CD4-positive, alpha-beta T cell (primary cell): Measurements from ENCODE around the gene FKBP15. TPM values are rescaled to one million over a fixed set of nuclear protein-coding genes. Genes with fewer than 3 reads are reported as not detected.
"Not testable (repeated sequence)": the region's sequence is repeated elsewhere in the genome, so short reads cannot be mapped to it uniquely, and the experiment has no call there.

Source experiments
- ATAC-seq: fragments of 200-7000 bp; cut with Tn5 transposase; one replicate; pipeline ENCODE4 v1.10.0; 2022; ENCODE audit warnings: mild to moderate bottlenecking; ENCODE audit not compliant: poor library complexity
- CTCF ChIA-PET: fragments of 350-600 bp; sonication (Branson Sonifier 250); formaldehyde crosslinking; loops from one replicate; lab custom pipeline; 2021; ENCODE audit warnings: antibody characterized with exemption, inconsistent platforms; lab: Charles Lee
- POLR2A ChIA-PET: fragments of 350-600 bp; sonication (Branson Sonifier 250); formaldehyde crosslinking; loops from one replicate; lab custom pipeline; 2021; ENCODE audit warnings: antibody characterized with exemption, inconsistent platforms; lab: Charles Lee
- DNase-seq, 14 experiments: peaks; one replicate each; pipeline ENCODE4 v3.0.0-alpha.2; 2013 to 2020; ENCODE audit warnings: mixed read lengths in 2 of 14
- H3K27ac ChIP-seq, 2 donors: one replicate each; pipeline versions ENCODE4 v1.5.1 to v1.7.0; 2013; ENCODE audit warnings: low read length in 2 of 2, low read depth in 1 of 2, mild to moderate bottlenecking in 1 of 2
- H3K27me3 ChIP-seq, 2 experiments: 1 replicate in 1 of 2; 2 replicates in 1 of 2; pipeline versions ENCODE4 v1.6.1 to v1.7.0; 2013; ENCODE audit warnings: low read length in 2 of 2, control low read depth in 1 of 2, mild to moderate bottlenecking in 1 of 2, moderate library complexity in 1 of 2; ENCODE audit not compliant: insufficient read depth in 2 of 2, control insufficient read depth in 1 of 2
- H3K36me3 ChIP-seq: one replicate; pipeline ENCODE4 v1.6.1; 2013; ENCODE audit warnings: low read length, control low read depth; ENCODE audit not compliant: insufficient read depth
- H3K4me1 ChIP-seq: one replicate; pipeline ENCODE4 v1.6.1; 2013; ENCODE audit warnings: low read length, control low read depth; ENCODE audit not compliant: insufficient read depth
- H3K4me3 ChIP-seq: one replicate; pipeline ENCODE4 v1.5.1; 2013; ENCODE audit warnings: mild to moderate bottlenecking, low read length, moderate library complexity
- H3K9me3 ChIP-seq, 2 experiments: 1 replicate in 1 of 2; 2 replicates in 1 of 2; pipeline versions ENCODE4 v1.6.1 to v1.7.0; 2013; ENCODE audit warnings: low read length in 2 of 2, mild to moderate bottlenecking in 2 of 2, control low read depth in 1 of 2, moderate library complexity in 1 of 2; ENCODE audit not compliant: control insufficient read depth in 1 of 2, insufficient read depth in 1 of 2
- H3K27ac Mint-ChIP-seq: one replicate; pipeline ENCODE4 v1.8.0; 2020; ENCODE audit warnings: mixed read lengths
- H3K27me3 Mint-ChIP-seq: one replicate; pipeline ENCODE4 v1.8.0; 2021; ENCODE audit warnings: mixed read lengths
- H3K36me3 Mint-ChIP-seq: one replicate; pipeline ENCODE4 v1.8.0; 2021; ENCODE audit warnings: low read depth, mixed read lengths
- H3K4me1 Mint-ChIP-seq: one replicate; pipeline ENCODE4 v1.8.0; 2021; ENCODE audit warnings: low read depth, mixed read lengths
- H3K4me3 Mint-ChIP-seq: one replicate; pipeline ENCODE4 v1.8.0; 2020; ENCODE audit warnings: mild to moderate bottlenecking, mixed read lengths
- H3K9me3 Mint-ChIP-seq: one replicate; pipeline ENCODE4 v1.8.0; 2020; ENCODE audit warnings: mixed read lengths
- CTCF ChIP-seq: fragments of 200-600 bp; IDR thresholded peaks from one replicate; pipeline ENCODE4 v1.8.0; 2022; ENCODE audit warnings: antibody characterized with exemption, mild to moderate bottlenecking
- intact Hi-C, 2 experiments: fragments of 100-400 bp; cut with DNase I in 1 of 2; cut with micrococcal nuclease in 1 of 2; formaldehyde crosslinking; loops; one replicate each; pipeline versions ENCODE4 v1.15.1 to v1.9.0; 2023 to 2025; cut with DNase I, micrococcal nuclease
- total RNA-seq, 174 experiments: library from RNA in 2 of 174; stranded (reverse) in 2 of 174; gene quantifications; one replicate each; pipeline ENCODE4 v1.2.3 and lab custom pipeline; 2021 to 2026

The FKBP15 gene
- total RNA-seq, 2 experiments from 2014 or later, result 11.9 to 14.2 TPM

- DNase-seq, result no peak
Measured at GRCh38 chr9:113254991-113255390, 33.9 kb upstream of the FKBP15 start.

GRCh38 chr9:113250807-113251206, 29.7 kb upstream of the FKBP15 start:
- no peaks in the 10 kb centered on the region for H3K27me3 Mint-ChIP-seq
- no peak overlapping the region for H3K27ac Mint-ChIP-seq
- ATAC-seq, result no peak
- no peaks in the 10 kb centered on the region for H3K9me3 Mint-ChIP-seq
- H3K36me3 ChIP-seq, result no peaks in the 10 kb centered on the region
- TF ChIP-seq CTCF, result no peak
- ChIA-PET POLR2A (no interaction called here), CTCF (no interaction called here)
- no peaks in the 10 kb centered on the region for H3K9me3 ChIP-seq
- no peak overlapping the region for H3K4me3 Mint-ChIP-seq
- intact Hi-C loops, result no loop called here
- no peaks in the 10 kb centered on the region for H3K4me1 ChIP-seq
- peaks cover 6% of the 10 kb centered on the region for H3K36me3 Mint-ChIP-seq
- H3K27me3 ChIP-seq, result no peaks in the 10 kb centered on the region
- DNase-seq, result no peak
- H3K4me1 Mint-ChIP-seq, result no peaks in the 10 kb centered on the region
- no peak overlapping the region for H3K27ac ChIP-seq
- no peak overlapping the region for H3K4me3 ChIP-seq

More at GRCh38 chr9:113254991-113255390, 33.9 kb upstream of the FKBP15 start:
- ChIA-PET POLR2A (no interaction called here), CTCF (no interaction called here)
- Mint-ChIP-seq H3K9me3 (no peaks in the 10 kb centered on the region), H3K27me3 (no peaks in the 10 kb centered on the region), H3K4me3 (no peak overlapping the region), H3K4me1 (no peaks in the 10 kb centered on the region), H3K36me3 (peaks cover 25% of the 10 kb centered on the region), H3K27ac (no peak overlapping the region)
- intact Hi-C loops, result no loop called here
- no peaks in the 10 kb centered on the region for H3K27me3 ChIP-seq
- no peak for TF ChIP-seq CTCF
- H3K4me1 ChIP-seq, result no peaks in the 10 kb centered on the region
- peaks cover 5% of the 10 kb centered on the region for H3K36me3 ChIP-seq
- no peak overlapping the region for H3K27ac ChIP-seq
- H3K4me3 ChIP-seq, result no peak overlapping the region
- no peak for ATAC-seq
- no peaks in the 10 kb centered on the region for H3K9me3 ChIP-seq

- H3K9me3 ChIP-seq, CTCF ChIA-PET, intact Hi-C loops, H3K36me3 ChIP-seq, POLR2A ChIA-PET, H3K36me3 Mint-ChIP-seq, H3K27ac Mint-ChIP-seq, H3K27me3 Mint-ChIP-seq, H3K4me3 Mint-ChIP-seq, ATAC-seq, H3K4me3 ChIP-seq, H3K9me3 Mint-ChIP-seq, DNase-seq, H3K27ac ChIP-seq, H3K4me1 ChIP-seq, H3K4me1 Mint-ChIP-seq, H3K27me3 ChIP-seq: not testable (repeated sequence)
Measured at GRCh38 chr9:113249661-113250060, 28.6 kb upstream of the FKBP15 start.

GRCh38 chr9:113247640-113248039, 26.6 kb upstream of the FKBP15 start:
- Mint-ChIP-seq H3K4me1 (no peaks in the 10 kb centered on the region), H3K9me3 (no peaks in the 10 kb centered on the region), H3K27ac (no peak overlapping the region), H3K36me3 (peaks cover 6% of the 10 kb centered on the region), H3K27me3 (no peaks in the 10 kb centered on the region), H3K4me3 (no peak overlapping the region)
- ChIA-PET CTCF (interaction anchor here (0.7 kb wide), 1 partner anchor 1976 kb away, joined by 3 read pairs; no protein-coding TSS in a partner anchor), POLR2A (no interaction called here)
- H3K27ac ChIP-seq, result no peak overlapping the region
- TF ChIP-seq CTCF, result no peak
- H3K36me3 ChIP-seq, result no peaks in the 10 kb centered on the region
- H3K9me3 ChIP-seq, result no peaks in the 10 kb centered on the region
- intact Hi-C loops, result no loop called here
- H3K4me3 ChIP-seq, result no peak overlapping the region
- H3K4me1 ChIP-seq, result no peaks in the 10 kb centered on the region
- no peak for DNase-seq
- ATAC-seq, result no peak
- no peaks in the 10 kb centered on the region for H3K27me3 ChIP-seq
